Measurements from ENCODE around the gene HOPX.

GRCh38 chr4:56612282-56612681, 68.8 kb downstream of the HOPX start:
- TF ChIP-seq, protein P1, sequence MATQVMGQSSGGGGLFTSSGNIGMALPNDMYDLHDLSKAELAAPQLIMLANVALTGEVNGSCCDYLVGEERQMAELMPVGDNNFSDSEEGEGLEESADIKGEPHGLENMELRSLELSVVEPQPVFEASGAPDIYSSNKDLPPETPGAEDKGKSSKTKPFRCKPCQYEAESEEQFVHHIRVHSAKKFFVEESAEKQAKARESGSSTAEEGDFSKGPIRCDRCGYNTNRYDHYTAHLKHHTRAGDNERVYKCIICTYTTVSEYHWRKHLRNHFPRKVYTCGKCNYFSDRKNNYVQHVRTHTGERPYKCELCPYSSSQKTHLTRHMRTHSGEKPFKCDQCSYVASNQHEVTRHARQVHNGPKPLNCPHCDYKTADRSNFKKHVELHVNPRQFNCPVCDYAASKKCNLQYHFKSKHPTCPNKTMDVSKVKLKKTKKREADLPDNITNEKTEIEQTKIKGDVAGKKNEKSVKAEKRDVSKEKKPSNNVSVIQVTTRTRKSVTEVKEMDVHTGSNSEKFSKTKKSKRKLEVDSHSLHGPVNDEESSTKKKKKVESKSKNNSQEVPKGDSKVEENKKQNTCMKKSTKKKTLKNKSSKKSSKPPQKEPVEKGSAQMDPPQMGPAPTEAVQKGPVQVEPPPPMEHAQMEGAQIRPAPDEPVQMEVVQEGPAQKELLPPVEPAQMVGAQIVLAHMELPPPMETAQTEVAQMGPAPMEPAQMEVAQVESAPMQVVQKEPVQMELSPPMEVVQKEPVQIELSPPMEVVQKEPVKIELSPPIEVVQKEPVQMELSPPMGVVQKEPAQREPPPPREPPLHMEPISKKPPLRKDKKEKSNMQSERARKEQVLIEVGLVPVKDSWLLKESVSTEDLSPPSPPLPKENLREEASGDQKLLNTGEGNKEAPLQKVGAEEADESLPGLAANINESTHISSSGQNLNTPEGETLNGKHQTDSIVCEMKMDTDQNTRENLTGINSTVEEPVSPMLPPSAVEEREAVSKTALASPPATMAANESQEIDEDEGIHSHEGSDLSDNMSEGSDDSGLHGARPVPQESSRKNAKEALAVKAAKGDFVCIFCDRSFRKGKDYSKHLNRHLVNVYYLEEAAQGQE (IDR thresholded peaks at IDR 0.05; ENCODE audit: insufficient replicate concordance, low read depth), result no peak
- TF ChIP-seq, protein P2, sequence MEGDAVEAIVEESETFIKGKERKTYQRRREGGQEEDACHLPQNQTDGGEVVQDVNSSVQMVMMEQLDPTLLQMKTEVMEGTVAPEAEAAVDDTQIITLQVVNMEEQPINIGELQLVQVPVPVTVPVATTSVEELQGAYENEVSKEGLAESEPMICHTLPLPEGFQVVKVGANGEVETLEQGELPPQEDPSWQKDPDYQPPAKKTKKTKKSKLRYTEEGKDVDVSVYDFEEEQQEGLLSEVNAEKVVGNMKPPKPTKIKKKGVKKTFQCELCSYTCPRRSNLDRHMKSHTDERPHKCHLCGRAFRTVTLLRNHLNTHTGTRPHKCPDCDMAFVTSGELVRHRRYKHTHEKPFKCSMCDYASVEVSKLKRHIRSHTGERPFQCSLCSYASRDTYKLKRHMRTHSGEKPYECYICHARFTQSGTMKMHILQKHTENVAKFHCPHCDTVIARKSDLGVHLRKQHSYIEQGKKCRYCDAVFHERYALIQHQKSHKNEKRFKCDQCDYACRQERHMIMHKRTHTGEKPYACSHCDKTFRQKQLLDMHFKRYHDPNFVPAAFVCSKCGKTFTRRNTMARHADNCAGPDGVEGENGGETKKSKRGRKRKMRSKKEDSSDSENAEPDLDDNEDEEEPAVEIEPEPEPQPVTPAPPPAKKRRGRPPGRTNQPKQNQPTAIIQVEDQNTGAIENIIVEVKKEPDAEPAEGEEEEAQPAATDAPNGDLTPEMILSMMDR (IDR thresholded peaks at IDR 0.05; ENCODE audit: insufficient read depth, low read length), result no peak
- TF ChIP-seq POLR2AphosphoS5 (IDR thresholded peaks at IDR 0.05; ENCODE audit: low read depth), result no peak

Data from HL-60 (cell line).